ENCODE results near the gene GPR180.

DNA sequence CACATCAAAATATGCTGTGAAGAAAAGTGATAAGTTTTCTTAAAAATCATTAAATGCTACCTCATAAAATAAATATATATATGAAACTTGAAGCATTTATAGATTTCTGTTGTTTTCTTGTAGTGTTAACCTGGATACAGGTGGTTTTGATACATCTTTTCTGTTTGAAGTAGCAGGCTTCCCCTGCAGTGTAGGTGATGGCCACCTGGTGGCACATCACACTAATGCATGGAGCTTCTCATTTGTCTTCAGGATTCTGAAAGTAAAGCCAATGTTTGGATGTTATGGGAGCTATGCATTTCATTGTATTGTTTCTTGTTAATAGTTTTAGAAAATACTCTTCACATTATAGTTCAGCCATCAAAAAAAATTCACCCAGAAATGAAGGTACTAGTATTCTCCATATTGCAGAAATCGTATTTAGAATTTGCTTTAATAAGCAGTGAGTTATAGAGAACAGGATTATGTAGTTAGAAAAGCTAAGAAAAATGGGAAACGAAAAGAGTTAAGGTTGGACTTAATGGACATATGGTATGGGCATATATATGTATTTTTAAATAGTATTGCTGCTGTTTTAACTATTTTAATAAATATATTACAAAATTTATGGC, 18.7 kb downstream of the GPR180 start:
- TF ChIP-seq CREB1 (CRISPR knock-in tag; IDR thresholded peaks at IDR 0.05) (no peak), NR3C1 (CRISPR knock-in tag; conservative IDR thresholded peaks at IDR 0.05; ENCODE audit: low read depth) (no peak)
- TF ChIP-seq, protein P1, sequence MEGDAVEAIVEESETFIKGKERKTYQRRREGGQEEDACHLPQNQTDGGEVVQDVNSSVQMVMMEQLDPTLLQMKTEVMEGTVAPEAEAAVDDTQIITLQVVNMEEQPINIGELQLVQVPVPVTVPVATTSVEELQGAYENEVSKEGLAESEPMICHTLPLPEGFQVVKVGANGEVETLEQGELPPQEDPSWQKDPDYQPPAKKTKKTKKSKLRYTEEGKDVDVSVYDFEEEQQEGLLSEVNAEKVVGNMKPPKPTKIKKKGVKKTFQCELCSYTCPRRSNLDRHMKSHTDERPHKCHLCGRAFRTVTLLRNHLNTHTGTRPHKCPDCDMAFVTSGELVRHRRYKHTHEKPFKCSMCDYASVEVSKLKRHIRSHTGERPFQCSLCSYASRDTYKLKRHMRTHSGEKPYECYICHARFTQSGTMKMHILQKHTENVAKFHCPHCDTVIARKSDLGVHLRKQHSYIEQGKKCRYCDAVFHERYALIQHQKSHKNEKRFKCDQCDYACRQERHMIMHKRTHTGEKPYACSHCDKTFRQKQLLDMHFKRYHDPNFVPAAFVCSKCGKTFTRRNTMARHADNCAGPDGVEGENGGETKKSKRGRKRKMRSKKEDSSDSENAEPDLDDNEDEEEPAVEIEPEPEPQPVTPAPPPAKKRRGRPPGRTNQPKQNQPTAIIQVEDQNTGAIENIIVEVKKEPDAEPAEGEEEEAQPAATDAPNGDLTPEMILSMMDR (IDR thresholded peaks at IDR 0.05): peak; percentile 61
- TF ChIP-seq, protein P2, sequence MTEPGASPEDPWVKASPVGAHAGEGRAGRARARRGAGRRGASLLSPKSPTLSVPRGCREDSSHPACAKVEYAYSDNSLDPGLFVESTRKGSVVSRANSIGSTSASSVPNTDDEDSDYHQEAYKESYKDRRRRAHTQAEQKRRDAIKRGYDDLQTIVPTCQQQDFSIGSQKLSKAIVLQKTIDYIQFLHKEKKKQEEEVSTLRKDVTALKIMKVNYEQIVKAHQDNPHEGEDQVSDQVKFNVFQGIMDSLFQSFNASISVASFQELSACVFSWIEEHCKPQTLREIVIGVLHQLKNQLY (CRISPR knock-in tag; IDR thresholded peaks at IDR 0.05): no peak

Measured in WTC11 (cell line).